IMR-90 (cell line): ENCODE data around the gene TEKT5. TPM values are rescaled to one million over a fixed set of nuclear protein-coding genes. Genes with fewer than 3 reads are reported as not detected.

Experiments used
- ATAC-seq: fragments of 200-7000 bp; cut with Tn5 transposase; 2 replicates; pipeline ENCODE4 v1.9.1; 2020; ENCODE audit warnings: low read depth, mild to moderate bottlenecking, moderate library complexity
- BruUV-seq: library from RNA; stranded (reverse); fragments of 400-500 nt; replicated peaks from 2 replicates; lab custom pipeline; 2021; lab: Mats Ljungman, UMichigan
- CTCF ChIA-PET: fragments of 300-600 bp; formaldehyde crosslinking; extraction: SDS; loops from one replicate; lab custom pipeline; 2021; ENCODE audit warnings: antibody characterized with exemption; lab: Yijun Ruan, JAX
- POLR2A ChIA-PET: fragments of 300-600 bp; sonication (Branson Sonifier 250); formaldehyde crosslinking; loops from one replicate; lab custom pipeline; 2022; ENCODE audit warnings: antibody characterized with exemption; ENCODE audit not compliant: unreplicated experiment; lab: Charles Lee
- DNase-seq: peaks from one replicate; pipeline ENCODE4 v3.0.0; 2013
- H2AFZ ChIP-seq: replicated peaks from 2 replicates; pipeline ENCODE3; 2013; ENCODE audit warnings: low read length, mild to moderate bottlenecking; ENCODE audit not compliant: poor library complexity
- H2AK5ac ChIP-seq: 2 replicates; pipeline ENCODE4 v1.6.1; 2013; ENCODE audit warnings: low read depth, low read length, inconsistent platforms
- H2AK9ac ChIP-seq: replicated peaks from 2 replicates; pipeline ENCODE3; 2013; ENCODE audit warnings: mild to moderate bottlenecking, low read depth, low read length, moderate library complexity; ENCODE audit not compliant: poor library complexity
- H2BK120ac ChIP-seq: 2 replicates; pipeline ENCODE4 v1.6.1; 2013; ENCODE audit warnings: low read depth, low read length, inconsistent platforms
- H2BK15ac ChIP-seq: 3 replicates; pipeline ENCODE4 v1.6.1; 2013; ENCODE audit warnings: low read depth, low read length, inconsistent platforms
- H2BK20ac ChIP-seq: 2 replicates; pipeline ENCODE4 v1.6.1; 2013; ENCODE audit warnings: low read depth, mild to moderate bottlenecking, inconsistent platforms, low read length, moderate library complexity
- H2BK5ac ChIP-seq: 2 replicates; pipeline ENCODE4 v1.6.1; 2013; ENCODE audit warnings: mild to moderate bottlenecking, low read depth, low read length, inconsistent platforms; ENCODE audit not compliant: poor library complexity, severe bottlenecking
- H3K14ac ChIP-seq: replicated peaks from 2 replicates; pipeline ENCODE4 v1.6.1; 2013; ENCODE audit warnings: low read depth, low read length, inconsistent platforms
- H3K18ac ChIP-seq: 2 replicates; pipeline ENCODE4 v1.6.1; 2013; ENCODE audit warnings: low read depth, low read length, control low read depth
- H3K23ac ChIP-seq: 2 replicates; pipeline ENCODE4 v1.6.1; 2013; ENCODE audit warnings: low read depth, low read length, inconsistent platforms
- H3K27ac ChIP-seq: 2 replicates; pipeline ENCODE4 v1.5.1; 2013; ENCODE audit warnings: mild to moderate bottlenecking, control low read depth, low read length; ENCODE audit not compliant: insufficient read depth
- H3K27me3 ChIP-seq: 2 replicates; pipeline ENCODE4 v1.6.1; 2013; ENCODE audit warnings: low read length; ENCODE audit not compliant: control insufficient read depth, insufficient read depth
- H3K36me3 ChIP-seq: 2 replicates; pipeline ENCODE4 v1.6.1; 2013; ENCODE audit warnings: low read length, mixed read lengths; ENCODE audit not compliant: control insufficient read depth, insufficient read depth
- H3K4ac ChIP-seq: 2 replicates; pipeline ENCODE4 v1.6.1; 2013; ENCODE audit warnings: low read depth, low read length, inconsistent platforms
- H3K4me1 ChIP-seq: 2 replicates; pipeline ENCODE4 v1.6.1; 2013; ENCODE audit warnings: low read length, mixed read lengths; ENCODE audit not compliant: control insufficient read depth, insufficient read depth
- H3K4me2 ChIP-seq: 2 replicates; pipeline ENCODE4 v1.6.1; 2013; ENCODE audit warnings: low read depth, mild to moderate bottlenecking, control low read depth, low read length, moderate library complexity
- H3K4me3 ChIP-seq: 2 replicates; pipeline ENCODE4 v1.5.1; 2013; ENCODE audit warnings: low read depth, mild to moderate bottlenecking, control low read depth, low read length, moderate library complexity; ENCODE audit not compliant: insufficient read depth
- H3K56ac ChIP-seq: 2 replicates; pipeline ENCODE4 v1.6.1; 2013; ENCODE audit warnings: low read length, inconsistent platforms; ENCODE audit not compliant: insufficient read depth; ENCODE audit errors: extremely low read depth
- H3K79me1 ChIP-seq, 2 experiments: 2 replicates each; pipeline ENCODE4 v1.6.1; 2013; ENCODE audit warnings: low read length in 2 of 2, inconsistent platforms in 1 of 2, low read depth in 1 of 2
- H3K9ac ChIP-seq: 2 replicates; pipeline ENCODE4 v1.6.1; 2013; ENCODE audit warnings: low read depth, low read length, control low read depth
- H3K9me1 ChIP-seq: 2 replicates; pipeline ENCODE4 v1.6.1; 2013; ENCODE audit warnings: low read length, inconsistent platforms; ENCODE audit not compliant: insufficient read depth
- H3K9me3 ChIP-seq: 2 replicates; pipeline ENCODE4 v1.6.1; 2013; ENCODE audit warnings: low read length; ENCODE audit not compliant: control insufficient read depth, insufficient read depth
- H4K20me1 ChIP-seq: 2 replicates; pipeline ENCODE4 v1.6.1; 2013; ENCODE audit warnings: low read length, inconsistent platforms; ENCODE audit not compliant: insufficient read depth
- H4K5ac ChIP-seq: 2 replicates; pipeline ENCODE4 v1.6.1; 2013; ENCODE audit warnings: mild to moderate bottlenecking, low read depth, low read length, control low read depth
- H4K8ac ChIP-seq, 2 experiments: 2 replicates each; pipeline ENCODE4 v1.6.1; 2013; ENCODE audit warnings: low read depth in 2 of 2, low read length in 2 of 2, control low read depth in 1 of 2, inconsistent platforms in 1 of 2
- H4K91ac ChIP-seq: 2 replicates; pipeline ENCODE4 v1.6.1; 2013; ENCODE audit warnings: low read depth, low read length, inconsistent platforms; ENCODE audit not compliant: insufficient read depth
- CEBPB ChIP-seq: IDR thresholded peaks from 2 replicates; pipeline ENCODE4 v1.6.1; 2012; ENCODE audit warnings: low read depth, low read length, improper control_type of control experiment
- MAFK ChIP-seq: IDR thresholded peaks from 2 replicates; pipeline ENCODE4 v1.6.1; 2012; ENCODE audit warnings: low read depth, low read length, improper control_type of control experiment
- MAZ ChIP-seq: IDR thresholded peaks from 2 replicates; pipeline ENCODE4 v1.6.1; 2012; ENCODE audit warnings: low read depth, mild to moderate bottlenecking, low read length, improper control_type of control experiment, moderate library complexity, borderline replicate concordance
- NFE2L2 ChIP-seq: fragments of 150-350 bp; IDR thresholded peaks from 2 replicates; pipeline ENCODE4 v1.6.1; 2016; ENCODE audit warnings: low read depth, mild to moderate bottlenecking, low read length
- RAD21 ChIP-seq: IDR thresholded peaks from 2 replicates; pipeline ENCODE4 v1.6.1; 2012; ENCODE audit warnings: low read length, improper control_type of control experiment
- RCOR1 ChIP-seq: IDR thresholded peaks from 2 replicates; pipeline ENCODE4 v1.6.1; 2012; ENCODE audit warnings: mild to moderate bottlenecking, low read length, improper control_type of control experiment; ENCODE audit not compliant: insufficient replicate concordance
- SMC3 ChIP-seq: fragments of 150-350 bp; IDR thresholded peaks from 2 replicates; pipeline ENCODE4 v1.6.1; 2016; ENCODE audit warnings: low read depth, mild to moderate bottlenecking, antibody characterized with exemption, low read length, moderate library complexity
- USF2 ChIP-seq: fragments of 150-350 bp; IDR thresholded peaks from 2 replicates; pipeline ENCODE4 v1.6.1; 2017; ENCODE audit warnings: mild to moderate bottlenecking, antibody characterized with exemption, low read length, low read depth
- WGBS, 2 experiments: methylation state at CpG; one replicate each; pipeline versions ENCODE4 v1.1.5 to v1.1.7; 2013; ENCODE audit warnings: missing lambda C conversion rate in 2 of 2; ENCODE audit not compliant: insufficient read length in 1 of 2; ENCODE audit errors: extremely low coverage in 2 of 2; 5-methylcytosine and 5-hydroxymethylcytosine counted together
- dilution Hi-C: fragments of 300-500 bp; cut with HindIII; formaldehyde crosslinking; loops from one replicate; pipeline ENCODE4 v1.14.3; 2018; ENCODE audit warnings: low sequenced_read_pairs; ENCODE audit not compliant: unreplicated experiment
- in situ Hi-C: fragments of 300-500 bp; cut with MboI; formaldehyde crosslinking; loops from 3 replicates; pipeline ENCODE4 v1.14.3; 2019; ENCODE audit warnings: low sequenced_read_pairs, inconsistent platforms, mixed read lengths
- intact Hi-C: fragments of 100-400 bp; cut with micrococcal nuclease; formaldehyde crosslinking; loops from 2 replicates; pipeline ENCODE4 v1.10.0; 2022
- polyA plus RNA-seq, 3 experiments: library from polyadenylated mRNA; depleted of rRNA; stranded (reverse); fragments of >200 nt; gene quantifications; 2 replicates each; pipeline ENCODE4 v1.2.3, GENCODE V29; 2012; ENCODE audit warnings: low replicate concordance in 1 of 3
- total RNA-seq: library from RNA; depleted of rRNA; stranded (reverse); fragments of >200 nt; gene quantifications from 2 replicates; pipeline ENCODE4 v1.2.3, GENCODE V29; 2012

Gene TEKT5
- total and polyA plus RNA-seq, 2 of the 4 experiments (the other 2 are of a cell fraction) = 0.17 TPM; not detected in 1

GRCh38 chr16:10658943-10659342, 35.8 kb downstream of the TEKT5 start:
- no peak overlapping the region for H3K27ac ChIP-seq
- DNase-seq (no peak), ATAC-seq (no peak)
- no peak overlapping the region for H3K14ac ChIP-seq
- dilution Hi-C loops = no loop called here
- H2BK120ac ChIP-seq = no peak overlapping the region
- no peaks in the 10 kb centered on the region for H3K9me3 ChIP-seq
- no peaks in the 10 kb centered on the region for H3K4me1 ChIP-seq
- TF ChIP-seq MAZ (no peak), CEBPB (peak; percentile 67), NFE2L2 (no peak), SMC3 (no peak), MAFK (no peak), RAD21 (no peak), RCOR1 (no peak), USF2 (no peak)
- no peak overlapping the region for H3K18ac ChIP-seq
- H3K4me3 ChIP-seq = no peak overlapping the region
- H3K4ac ChIP-seq = no peak overlapping the region
- H3K27me3 ChIP-seq = peaks cover 13% of the 10 kb centered on the region; the same call in 1 of the 2 replicates
- H3K36me3 ChIP-seq = no peaks in the 10 kb centered on the region
- intact Hi-C loops = no loop called here
- in situ Hi-C loops = no loop called here
- H3K23ac ChIP-seq = no peak overlapping the region
- H4K91ac ChIP-seq = no peak overlapping the region
- no peak overlapping the region for H2BK15ac ChIP-seq
- H4K5ac ChIP-seq = no peak overlapping the region
- H2BK5ac ChIP-seq = no peak overlapping the region
- H4K20me1 ChIP-seq = no peaks in the 10 kb centered on the region
- H4K8ac ChIP-seq = no peak overlapping the region
- no peak overlapping the region for H3K56ac ChIP-seq
- WGBS, 2 experiments = no CpG with 5 or more reads among the region's 6 CpGs
- no peak overlapping the region for H2BK20ac ChIP-seq
- H2AK9ac ChIP-seq = no peak overlapping the region
- ChIA-PET POLR2A (no interaction called here), CTCF (no interaction called here)
- H2AK5ac ChIP-seq = no peak overlapping the region
- H3K9ac ChIP-seq = no peak overlapping the region
- H3K79me1 ChIP-seq = no peaks in the 10 kb centered on the region
- no peak overlapping the region for H3K4me2 ChIP-seq
- no peaks in the 10 kb centered on the region for H3K9me1 ChIP-seq
- H2AFZ ChIP-seq = no peak overlapping the region
- BruUV-seq = no TSS peak
